ENCODE results near the gene IMP4. TPM values are rescaled to one million over a fixed set of nuclear protein-coding genes. Genes with fewer than 3 reads are reported as not detected.
A peak's percentile ranks its signal among the peaks of the same experiment; 100 is the strongest.
"Not testable (repeated sequence)": the region's sequence is repeated elsewhere in the genome, so short reads cannot be mapped to it uniquely, and the experiment has no call there.

IMP4 gene, protein sequence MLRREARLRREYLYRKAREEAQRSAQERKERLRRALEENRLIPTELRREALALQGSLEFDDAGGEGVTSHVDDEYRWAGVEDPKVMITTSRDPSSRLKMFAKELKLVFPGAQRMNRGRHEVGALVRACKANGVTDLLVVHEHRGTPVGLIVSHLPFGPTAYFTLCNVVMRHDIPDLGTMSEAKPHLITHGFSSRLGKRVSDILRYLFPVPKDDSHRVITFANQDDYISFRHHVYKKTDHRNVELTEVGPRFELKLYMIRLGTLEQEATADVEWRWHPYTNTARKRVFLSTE
- total RNA-seq (2014; rRNA removed; shearing (Covaris generic)) = 91.1 and 97.3 TPM in 2 replicates

- DNase-seq (ENCODE audit: low read depth) = peak; percentile 99
Observed at GRCh38 chr2:130342533-130343275, at the start of gene IMP4. Gene IMP4 (plus strand): TSS chr2:130342897. CDS start chr2:130342933, 36 bp downstream.

GRCh38 chr2:130300258-130300969, 42.3 kb upstream of the IMP4 start:
- no peak for DNase-seq (ENCODE audit: low read depth)

GRCh38 chr2:130300970-130301348, 41.7 kb upstream of the IMP4 start:
- no peak for DNase-seq (ENCODE audit: low read depth)

- no peak for DNase-seq (ENCODE audit: low read depth)
Observed at GRCh38 chr2:130302164-130302886, 40.4 kb upstream of the IMP4 start.

GRCh38 chr2:130303169-130303568, 39.5 kb upstream of the IMP4 start:
- no peak for DNase-seq (ENCODE audit: low read depth)

GRCh38 chr2:130304726-130305125, 38.0 kb upstream of the IMP4 start:
- DNase-seq (ENCODE audit: low read depth) = no peak

DNA sequence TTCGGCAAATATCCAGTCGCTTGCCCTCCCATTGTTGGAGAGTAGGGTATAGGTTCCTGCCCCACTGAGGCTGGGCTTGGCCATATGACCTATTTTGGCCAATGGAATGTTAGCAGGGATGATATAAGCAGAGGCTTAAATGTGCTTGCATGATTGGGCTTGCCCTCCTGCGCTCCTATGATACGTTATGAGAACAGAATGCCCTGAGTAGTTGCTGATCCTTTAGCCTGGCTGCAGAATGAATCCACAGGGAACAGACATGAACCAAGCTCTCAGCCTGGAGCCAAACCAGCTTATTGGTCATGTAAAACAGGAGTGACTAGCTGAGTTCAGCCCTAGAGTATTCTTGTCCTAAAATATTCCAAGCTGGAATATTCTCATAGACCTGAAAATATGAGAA, 34.8 kb upstream of the IMP4 start:
- DNase-seq (ENCODE audit: low read depth) = no peak

DNA sequence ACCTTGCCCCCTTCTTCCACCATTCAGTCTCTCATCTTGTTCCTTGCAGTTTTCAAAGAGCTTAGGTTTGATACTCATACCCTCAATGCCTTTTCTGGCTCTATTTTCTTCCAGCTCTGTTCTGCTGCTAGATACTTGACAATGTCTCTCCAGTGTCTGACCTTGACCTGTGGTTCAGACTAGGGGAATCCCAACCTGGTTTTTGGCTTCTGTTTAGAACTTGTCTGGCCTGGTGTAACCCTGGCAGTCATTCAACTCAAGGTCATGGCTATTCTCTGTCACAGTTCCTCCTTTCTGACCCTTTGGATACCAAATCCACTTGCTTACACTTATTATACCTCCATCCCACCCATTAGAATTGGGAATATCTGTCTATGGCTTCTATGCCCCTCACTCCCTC, 31.8 kb upstream of the IMP4 start:
- no peak for DNase-seq (ENCODE audit: low read depth)

- DNase-seq (ENCODE audit: low read depth) = no peak
Observed at GRCh38 chr2:130313812-130314334, 28.8 kb upstream of the IMP4 start.

GRCh38 chr2:130314377-130314776, 28.3 kb upstream of the IMP4 start:
- DNase-seq (ENCODE audit: low read depth) = no peak

GRCh38 chr2:130316596-130316995, 26.1 kb upstream of the IMP4 start:
- no peak for DNase-seq (ENCODE audit: low read depth)

GRCh38 chr2:130318906-130319305, 23.8 kb upstream of the IMP4 start:
- DNase-seq (ENCODE audit: low read depth) = no peak

GRCh38 chr2:130319536-130319935, 23.2 kb upstream of the IMP4 start:
- DNase-seq (ENCODE audit: low read depth) = no peak

DNA sequence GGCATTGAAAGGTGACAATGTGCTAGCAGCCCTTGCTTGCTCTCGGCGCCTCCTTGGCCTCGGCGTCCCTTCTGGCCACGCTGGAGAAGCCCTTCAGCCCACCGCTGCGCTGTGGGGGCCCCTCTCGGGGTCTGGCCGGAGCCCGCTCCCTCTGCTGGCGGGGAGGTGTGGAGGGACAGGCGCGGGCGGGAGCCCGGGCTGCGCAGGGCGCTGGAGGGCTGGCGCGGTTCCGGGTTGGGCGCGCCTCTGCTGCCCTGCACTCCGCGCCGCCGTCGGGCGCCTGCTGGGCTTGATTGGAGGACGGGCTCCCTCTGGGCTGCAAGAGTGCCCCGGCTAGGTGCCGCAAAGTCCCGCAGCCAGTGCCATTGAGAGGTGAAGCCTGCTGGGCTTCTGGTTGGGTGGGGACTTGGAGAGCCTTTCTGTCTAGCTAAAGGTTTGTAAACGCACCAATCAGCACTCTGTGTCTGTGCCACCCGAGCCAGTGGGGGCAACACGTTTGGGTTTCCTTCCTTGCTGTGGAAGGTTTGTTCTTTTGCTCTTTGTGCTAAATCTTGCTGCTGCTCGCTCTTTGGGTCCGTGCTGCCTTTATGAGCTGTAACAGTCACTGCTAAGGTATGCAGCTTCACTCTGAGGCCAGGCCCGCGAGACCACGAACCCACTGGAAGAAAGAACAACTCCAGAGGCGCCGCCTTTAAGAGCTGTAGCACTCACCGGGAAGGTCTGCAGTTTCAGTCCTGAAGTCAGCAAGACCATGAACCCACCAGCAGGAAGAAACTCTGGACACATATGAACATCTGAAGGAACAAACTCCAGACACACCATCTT, 14.8 kb upstream of the IMP4 start:
- DNase-seq (ENCODE audit: low read depth) = peak; percentile 80

GRCh38 chr2:130328710-130329109, 14.0 kb upstream of the IMP4 start:
- peak; percentile 18 for DNase-seq (ENCODE audit: low read depth)

DNA sequence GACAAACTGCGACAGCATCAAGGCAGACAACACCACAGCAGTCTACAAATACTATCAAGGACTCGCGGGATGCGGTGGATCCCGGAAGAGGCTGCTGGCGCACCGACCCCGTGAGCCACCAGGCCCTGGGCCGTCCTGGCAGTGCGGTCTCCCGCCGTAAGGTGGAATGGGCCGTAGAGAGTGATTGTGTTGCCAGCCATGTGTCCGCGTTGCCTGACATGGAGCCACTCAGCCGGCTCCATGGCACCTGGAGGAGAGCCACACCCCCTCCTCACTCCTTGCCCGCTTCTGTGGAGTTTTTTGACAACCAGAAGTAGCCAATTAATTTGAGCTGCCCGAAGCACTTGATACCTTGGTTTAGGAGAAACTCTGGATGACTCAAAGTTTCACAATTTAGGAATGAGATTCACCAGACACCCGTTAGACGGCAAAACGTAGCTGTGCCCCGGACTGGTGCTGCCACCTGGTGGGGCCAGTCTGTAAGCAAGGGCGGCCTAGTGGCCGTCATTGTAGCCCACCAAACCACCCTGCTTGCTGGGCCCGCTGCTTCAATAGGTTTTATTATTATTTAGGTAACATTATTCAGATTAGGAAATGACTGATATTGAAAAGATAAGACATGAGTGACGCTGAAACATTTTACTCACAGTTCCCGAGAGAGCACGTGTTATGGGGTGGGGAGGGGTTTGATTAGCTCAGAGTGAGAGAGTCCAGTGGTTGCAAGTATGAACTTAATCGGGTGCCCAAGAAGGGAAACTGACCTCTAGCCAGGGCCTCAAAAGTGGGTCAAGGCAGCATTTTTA, 10.2 kb upstream of the IMP4 start:
- peak; percentile 72 for DNase-seq (ENCODE audit: low read depth)

DNA sequence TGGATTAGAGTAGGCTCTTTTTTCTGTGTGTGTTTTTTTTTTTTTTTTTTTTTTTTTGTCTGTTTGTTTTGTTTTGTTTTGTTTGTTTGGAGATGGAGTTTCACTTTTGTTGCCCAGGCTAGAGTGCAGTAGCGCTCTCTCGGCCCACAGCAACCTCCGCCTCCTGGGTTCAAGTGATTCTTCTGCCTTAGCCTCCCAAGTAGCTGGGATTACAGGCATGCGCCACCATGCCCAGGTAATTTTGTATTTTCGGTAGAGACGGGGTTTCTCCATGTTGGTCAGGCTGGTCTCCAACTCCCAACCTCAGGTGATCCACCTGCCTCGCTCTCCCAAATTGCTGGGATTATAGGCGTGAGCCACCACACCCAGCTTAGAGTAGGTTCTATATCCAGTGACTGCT, 9.4 kb upstream of the IMP4 start:
- DNase-seq (ENCODE audit: low read depth) = not testable (repeated sequence)

DNA sequence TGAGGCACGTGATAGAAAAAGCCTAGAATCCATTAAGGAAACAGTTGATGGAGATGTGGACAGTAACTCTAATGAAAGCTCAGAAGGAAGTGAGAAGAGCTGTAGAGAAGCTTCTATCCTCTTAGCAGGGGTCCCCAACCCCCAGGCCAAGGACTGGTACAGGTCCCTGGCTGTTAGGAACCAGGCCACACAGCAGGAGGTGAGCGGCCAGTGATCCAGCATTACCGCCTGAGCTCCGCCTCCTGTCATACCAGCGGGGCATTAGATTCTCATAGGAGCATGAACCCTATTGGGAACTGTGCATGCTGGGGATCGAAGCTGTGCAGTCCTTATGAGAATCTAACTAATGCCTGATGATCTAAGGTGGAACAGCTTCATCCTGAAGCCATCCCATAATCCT, 8.7 kb upstream of the IMP4 start:
- DNase-seq (ENCODE audit: low read depth) = no peak

- DNase-seq (ENCODE audit: low read depth) = no peak
Observed at GRCh38 chr2:130335226-130335625, 7.5 kb upstream of the IMP4 start.
